Colonic mucosa (tissue), 4 donors: ENCODE measurements around the gene ARHGAP26. TPM values are rescaled to one million over a fixed set of nuclear protein-coding genes. Genes with fewer than 3 reads are reported as not detected.

Experiments
- DNase-seq: peaks from one replicate; pipeline ENCODE4 v3.0.0-alpha.2; 2020
- H3K27ac ChIP-seq: fragments of 200-600 bp; one replicate; pipeline ENCODE4 v1.8.0; 2021
- H3K27me3 ChIP-seq: fragments of 200-600 bp; one replicate; pipeline ENCODE4 v1.8.0; 2021
- H3K36me3 ChIP-seq: fragments of 200-600 bp; one replicate; pipeline ENCODE4 v1.8.0; 2021
- H3K4me1 ChIP-seq: fragments of 200-600 bp; one replicate; pipeline ENCODE4 v1.8.0; 2021; ENCODE audit warnings: mild to moderate bottlenecking
- H3K4me3 ChIP-seq: fragments of 200-600 bp; one replicate; pipeline ENCODE4 v1.8.0; 2021
- H3K9ac ChIP-seq, 2 donors: one replicate each; pipeline ENCODE4 v1.7.0; 2013; ENCODE audit warnings: control low read depth in 2 of 2, low read depth in 2 of 2, low read length in 2 of 2
- H3K9me3 ChIP-seq: fragments of 200-600 bp; one replicate; pipeline ENCODE4 v1.8.0; 2021
- intact Hi-C: fragments of 100-400 bp; cut with DNase I; formaldehyde crosslinking; loops from one replicate; pipeline ENCODE4 v1.14.1; 2022
- total RNA-seq, 2 donors: library from RNA; stranded (reverse); fragmentation: NEBNext Ultra II Directional in 1 of 2; extraction: Animal tissue kit (Norgen Biotek cat#: 25700) in 1 of 2; gene quantifications; one replicate each; pipeline ENCODE4 v1.2.1, GENCODE V29; 2021
- TF ChIP-seq, protein P1 (sequence below): fragments of 200-600 bp; IDR thresholded peaks from one replicate; pipeline ENCODE4 v1.8.0; 2022; ENCODE audit warnings: antibody characterized with exemption, mild to moderate bottlenecking
- donor health status: healthy.
- donor health status: DM: no; HTN: no; CAD: no.
- donor health status: DM: no; HTN: no; CAD: no.

ARHGAP26 gene
- total RNA-seq, 2 donors from 2014 or later, result 59.1 to 74.0 TPM

- H3K4me1 ChIP-seq, result peaks cover 6% of the 10 kb centered on the region
- H3K27me3 ChIP-seq, result no peaks in the 10 kb centered on the region
- no peaks in the 10 kb centered on the region for H3K36me3 ChIP-seq
- no peak overlapping the region for H3K4me3 ChIP-seq
- no peak overlapping the region for H3K9ac ChIP-seq
- intact Hi-C loops, result no loop called here
- no peak overlapping the region for H3K27ac ChIP-seq
- TF ChIP-seq, protein P1, sequence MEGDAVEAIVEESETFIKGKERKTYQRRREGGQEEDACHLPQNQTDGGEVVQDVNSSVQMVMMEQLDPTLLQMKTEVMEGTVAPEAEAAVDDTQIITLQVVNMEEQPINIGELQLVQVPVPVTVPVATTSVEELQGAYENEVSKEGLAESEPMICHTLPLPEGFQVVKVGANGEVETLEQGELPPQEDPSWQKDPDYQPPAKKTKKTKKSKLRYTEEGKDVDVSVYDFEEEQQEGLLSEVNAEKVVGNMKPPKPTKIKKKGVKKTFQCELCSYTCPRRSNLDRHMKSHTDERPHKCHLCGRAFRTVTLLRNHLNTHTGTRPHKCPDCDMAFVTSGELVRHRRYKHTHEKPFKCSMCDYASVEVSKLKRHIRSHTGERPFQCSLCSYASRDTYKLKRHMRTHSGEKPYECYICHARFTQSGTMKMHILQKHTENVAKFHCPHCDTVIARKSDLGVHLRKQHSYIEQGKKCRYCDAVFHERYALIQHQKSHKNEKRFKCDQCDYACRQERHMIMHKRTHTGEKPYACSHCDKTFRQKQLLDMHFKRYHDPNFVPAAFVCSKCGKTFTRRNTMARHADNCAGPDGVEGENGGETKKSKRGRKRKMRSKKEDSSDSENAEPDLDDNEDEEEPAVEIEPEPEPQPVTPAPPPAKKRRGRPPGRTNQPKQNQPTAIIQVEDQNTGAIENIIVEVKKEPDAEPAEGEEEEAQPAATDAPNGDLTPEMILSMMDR, result no peak
- no peaks in the 10 kb centered on the region for H3K9me3 ChIP-seq
- peak; percentile 83 for DNase-seq
Observed at GRCh38 chr5:143108498-143109128, 338.4 kb downstream of the ARHGAP26 start.

DNA sequence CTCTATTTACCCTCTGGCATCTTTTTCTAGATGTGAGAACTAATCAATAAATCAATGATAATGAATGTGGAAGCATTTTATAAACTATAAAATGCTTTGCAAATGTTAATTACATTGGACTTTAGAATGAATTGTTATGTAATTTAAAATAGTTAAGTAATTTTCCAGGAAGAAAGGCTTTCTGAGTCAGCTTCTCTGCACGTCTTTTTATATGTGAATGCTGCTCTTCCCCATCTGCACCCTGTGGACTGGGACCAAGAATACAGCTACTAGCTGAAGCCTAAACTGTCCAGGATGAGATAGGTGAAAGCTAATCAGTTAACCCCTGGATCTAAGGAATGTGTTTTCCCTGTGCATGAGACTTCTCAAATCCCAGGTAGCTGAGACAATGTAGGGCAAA is 340.4 kb downstream of the ARHGAP26 start:
- Histone ChIP-seq H3K27ac (no peak overlapping the region), H3K27me3 (no peaks in the 10 kb centered on the region), H3K9me3 (no peaks in the 10 kb centered on the region), H3K4me3 (no peak overlapping the region), H3K9ac (no peak overlapping the region), H3K4me1 (peaks cover 6% of the 10 kb centered on the region), H3K36me3 (no peaks in the 10 kb centered on the region)
- intact Hi-C loops, result no loop called here
- DNase-seq, result no peak
- TF ChIP-seq, protein P1, result no peak

- Histone ChIP-seq H3K27ac (no peak overlapping the region), H3K4me3 (no peak overlapping the region), H3K9me3 (no peaks in the 10 kb centered on the region), H3K27me3 (no peaks in the 10 kb centered on the region), H3K4me1 (peaks cover 6% of the 10 kb centered on the region), H3K36me3 (no peaks in the 10 kb centered on the region), H3K9ac (no peak overlapping the region)
- intact Hi-C loops, result no loop called here
- TF ChIP-seq, protein P1, result no peak
- DNase-seq, result no peak
Observed at GRCh38 chr5:143111799-143112198, 341.6 kb downstream of the ARHGAP26 start.

DNA sequence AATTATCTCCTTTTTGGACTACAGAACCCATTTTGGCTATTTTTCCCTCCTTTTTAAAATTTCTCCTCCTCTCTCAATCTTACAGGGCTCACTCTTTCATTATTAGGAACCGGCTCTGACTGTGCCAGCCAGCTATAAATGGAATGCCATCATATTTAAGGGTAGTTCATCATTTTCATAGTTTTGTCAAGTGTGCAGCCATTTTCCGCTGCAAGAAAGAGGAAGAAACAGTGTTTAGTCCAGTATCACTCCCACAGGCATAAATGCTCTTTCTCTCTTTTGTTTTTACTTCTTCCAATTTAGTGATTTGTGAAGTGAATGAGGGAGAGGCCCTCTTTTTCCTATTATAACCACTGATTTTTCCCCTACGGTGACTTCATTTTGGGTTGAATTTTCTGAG is 343.3 kb downstream of the ARHGAP26 start:
- intact Hi-C loops, result no loop called here
- no peaks in the 10 kb centered on the region for H3K27me3 ChIP-seq
- DNase-seq, result no peak
- no peaks in the 10 kb centered on the region for H3K9me3 ChIP-seq
- TF ChIP-seq, protein P1, result no peak
- H3K36me3 ChIP-seq, result no peaks in the 10 kb centered on the region
- H3K4me1 ChIP-seq, result peaks cover 11% of the 10 kb centered on the region
- H3K27ac ChIP-seq, result no peak overlapping the region
- H3K9ac ChIP-seq, result no peak overlapping the region
- H3K4me3 ChIP-seq, result no peak overlapping the region

DNA sequence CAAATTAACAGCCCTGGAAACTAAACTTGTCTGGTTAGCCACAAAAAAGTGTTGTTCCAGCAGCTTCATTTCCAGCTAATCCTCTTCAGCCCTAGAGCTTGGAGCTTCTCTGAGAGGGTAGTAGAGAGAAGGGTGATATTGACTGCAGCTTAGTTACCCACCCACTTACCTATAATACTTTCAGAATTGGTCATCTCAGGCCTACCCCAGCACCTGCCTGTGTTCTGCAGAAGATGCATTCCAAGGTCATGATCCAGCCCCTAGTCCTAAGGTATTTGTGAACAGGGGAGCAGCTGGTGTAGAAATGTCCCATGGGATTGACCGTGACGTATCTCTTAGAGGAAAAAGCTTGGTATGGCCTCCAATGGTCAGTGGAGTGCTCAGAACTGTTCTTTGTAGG is 344.3 kb downstream of the ARHGAP26 start:
- Histone ChIP-seq H3K4me3 (no peak overlapping the region), H3K36me3 (no peaks in the 10 kb centered on the region), H3K9ac (no peak overlapping the region), H3K9me3 (no peaks in the 10 kb centered on the region), H3K27me3 (no peaks in the 10 kb centered on the region), H3K27ac (no peak overlapping the region), H3K4me1 (peaks cover 12% of the 10 kb centered on the region)
- TF ChIP-seq, protein P1, result no peak
- no peak for DNase-seq
- intact Hi-C loops, result no loop called here
